Adrenal gland (tissue), 12 donors: ENCODE results near the gene MROH8. TPM values are rescaled to one million over a fixed set of nuclear protein-coding genes. Genes with fewer than 3 reads are reported as not detected.

ENCODE experiments used
- DNase-seq, 7 donors: peaks; one replicate each; pipeline ENCODE4 v3.0.0-alpha.2; 2019 to 2020
- H3K27ac ChIP-seq, 5 donors: fragments of 200-600 bp; sonication (generic) in 4 of 5; 1 replicate in 3 of 5; 2 replicates in 2 of 5; pipeline versions ENCODE4 v1.5.1 to v1.8.0; 2016 to 2020; ENCODE audit warnings: mild to moderate bottlenecking in 1 of 5
- H3K27me3 ChIP-seq: fragments of 200-600 bp; 2 replicates; pipeline ENCODE4 v1.8.0; 2021
- H3K36me3 ChIP-seq, 2 donors: fragments of 200-600 bp; replicated peaks in 1 of 2; 1 replicate in 1 of 2; 2 replicates in 1 of 2; pipeline versions ENCODE4 v1.5.1 to v1.8.0; 2018 to 2022
- H3K4me1 ChIP-seq, 2 donors: fragments of 200-600 bp; replicated peaks in 1 of 2; 1 replicate in 1 of 2; 2 replicates in 1 of 2; pipeline versions ENCODE4 v1.5.1 to v1.8.0; 2018 to 2021
- H3K4me3 ChIP-seq, 4 donors: fragments of 200-600 bp; sonication (generic) in 3 of 4; one replicate each; pipeline ENCODE4 v1.5.1; 2016 to 2018
- H3K9me3 ChIP-seq, 3 donors: fragments of 200-600 bp; sonication (generic) in 1 of 3; replicated peaks in 1 of 3; 1 replicate in 2 of 3; 2 replicates in 1 of 3; pipeline versions ENCODE4 v1.5.1 to v1.8.0; 2016 to 2021
- POLR2A ChIP-seq, 2 donors: fragments of 450-650 bp; IDR thresholded peaks; one replicate each; pipeline ENCODE4 v1.6.1; 2017; ENCODE audit warnings: antibody characterized with exemption in 2 of 2, mild to moderate bottlenecking in 2 of 2, moderate library complexity in 1 of 2
- WGBS, 4 donors: extraction: QIAGEN DNeasy Blood & Tissue Kit in 2 of 4; methylation state at CpG; one replicate each; pipeline versions ENCODE4 v1.1.5 to v1.1.7; 2013 to 2017; 5-methylcytosine and 5-hydroxymethylcytosine counted together
- intact Hi-C, 2 donors: fragments of 100-400 bp; cut with DNase I; formaldehyde crosslinking; loops; one replicate each; pipeline versions ENCODE4 v1.14.1 to v1.15.0; 2022 to 2023
- polyA plus RNA-seq, 3 donors: library from polyadenylated mRNA; stranded (reverse); fragments of 200-250 nt in 2 of 3; fragments of 350-450 nt in 1 of 3; fragmentation: Illumina TruSeq in 1 of 3; extraction: RNeasy Lipid Tissue Mini Kit (QIAGEN cat#74804) in 1 of 3; gene quantifications; one replicate each; pipeline ENCODE4 v1.2.3, GENCODE V29; 2013 to 2014
- total RNA-seq, 9 donors: library from RNA; depleted of rRNA in 4 of 9; stranded (reverse); fragments of >200 nt in 4 of 9; fragments of 120-200 nt in 1 of 9; fragmentation: NEBNext Ultra II Directional in 1 of 9; extraction: Animal tissue kit (Norgen Biotek cat#: 25700) in 1 of 9; gene quantifications; one replicate each; pipeline versions ENCODE4 v1.1.0 to v1.2.4, GENCODE V29; 2013 to 2023
- TF ChIP-seq, protein P1 (sequence below), 6 experiments: fragments of 450-650 bp in 4 of 6; fragments of 200-600 bp in 2 of 6; sonication (generic) in 1 of 6; IDR thresholded peaks; 1 replicate in 5 of 6; 2 replicates in 1 of 6; pipeline versions ENCODE4 v1.5.1 to v1.8.0; 2016 to 2021; ENCODE audit warnings: antibody characterized with exemption in 6 of 6, mild to moderate bottlenecking in 2 of 6, moderate library complexity in 1 of 6
- donor health status: healthy with polysubstance abuse.
- donor health status: Bipolar disorder and iron deficiency.
- donor health status: DM: yes; HTN: yes; CAD: no.
- donor health status: DM: no; HTN: no; CAD: no.
- donor health status: DM: no; HTN: no; CAD: no.
- donor health status: DM: yes; HTN: yes; CAD: no.

The MROH8 gene
- total and polyA plus RNA-seq, 12 donors, result 1.3 to 13.8 (median 3.8) TPM

DNA sequence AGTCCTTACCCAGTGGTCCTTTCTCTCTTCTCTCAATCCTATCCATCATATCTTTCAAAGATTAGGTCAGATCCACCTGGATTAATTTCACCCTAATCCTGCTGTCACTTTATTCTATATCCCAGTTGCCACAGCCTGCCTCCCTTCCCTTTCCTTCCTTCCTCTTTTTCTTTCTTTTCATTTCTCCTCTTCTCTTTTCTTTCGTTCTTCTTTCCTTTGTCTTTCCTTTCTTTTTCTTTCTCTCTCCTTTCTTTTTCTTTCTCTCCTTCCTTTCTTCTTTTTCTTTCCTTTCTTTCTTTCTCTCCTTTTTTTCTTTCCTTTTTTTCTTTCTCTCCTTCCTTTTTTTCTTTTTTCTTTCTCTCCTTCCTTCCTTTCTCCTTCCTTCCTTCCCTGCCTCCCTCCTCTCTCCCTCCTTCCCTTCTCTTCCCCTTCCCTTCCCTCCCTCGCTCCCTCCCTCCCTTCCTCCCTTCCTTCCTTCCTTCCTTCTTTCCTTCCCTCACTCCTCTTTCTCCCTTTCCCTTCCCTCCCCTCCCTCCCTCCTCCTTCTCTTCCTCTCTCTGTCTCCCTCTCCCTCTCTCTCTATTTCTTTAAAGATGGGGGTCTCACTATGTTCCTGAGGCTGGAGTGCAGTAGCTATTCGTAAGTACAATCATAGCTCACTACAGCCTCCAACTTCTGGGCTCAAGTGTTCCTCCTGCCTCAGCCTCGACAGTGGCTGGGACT lies 15.4 kb downstream of the MROH8 start:
- Histone ChIP-seq H3K9me3 (no peaks in the 10 kb centered on the region), H3K27me3 (no peaks in the 10 kb centered on the region), H3K4me3 (no peak overlapping the region), H3K4me1 (no peaks in the 10 kb centered on the region), H3K27ac (no peak overlapping the region), H3K36me3 (no peaks in the 10 kb centered on the region)
- no peak for DNase-seq
- no peak for TF ChIP-seq POLR2A (IDR thresholded peaks at IDR 0.05)
- TF ChIP-seq, protein P1, sequence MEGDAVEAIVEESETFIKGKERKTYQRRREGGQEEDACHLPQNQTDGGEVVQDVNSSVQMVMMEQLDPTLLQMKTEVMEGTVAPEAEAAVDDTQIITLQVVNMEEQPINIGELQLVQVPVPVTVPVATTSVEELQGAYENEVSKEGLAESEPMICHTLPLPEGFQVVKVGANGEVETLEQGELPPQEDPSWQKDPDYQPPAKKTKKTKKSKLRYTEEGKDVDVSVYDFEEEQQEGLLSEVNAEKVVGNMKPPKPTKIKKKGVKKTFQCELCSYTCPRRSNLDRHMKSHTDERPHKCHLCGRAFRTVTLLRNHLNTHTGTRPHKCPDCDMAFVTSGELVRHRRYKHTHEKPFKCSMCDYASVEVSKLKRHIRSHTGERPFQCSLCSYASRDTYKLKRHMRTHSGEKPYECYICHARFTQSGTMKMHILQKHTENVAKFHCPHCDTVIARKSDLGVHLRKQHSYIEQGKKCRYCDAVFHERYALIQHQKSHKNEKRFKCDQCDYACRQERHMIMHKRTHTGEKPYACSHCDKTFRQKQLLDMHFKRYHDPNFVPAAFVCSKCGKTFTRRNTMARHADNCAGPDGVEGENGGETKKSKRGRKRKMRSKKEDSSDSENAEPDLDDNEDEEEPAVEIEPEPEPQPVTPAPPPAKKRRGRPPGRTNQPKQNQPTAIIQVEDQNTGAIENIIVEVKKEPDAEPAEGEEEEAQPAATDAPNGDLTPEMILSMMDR (IDR thresholded peaks at IDR 0.05), result no peak
- intact Hi-C loops, result no loop called here
- WGBS, 4 donors, result 87 to 95% (median 90%) methylated on average over 4 of the region's 4 CpGs

DNA sequence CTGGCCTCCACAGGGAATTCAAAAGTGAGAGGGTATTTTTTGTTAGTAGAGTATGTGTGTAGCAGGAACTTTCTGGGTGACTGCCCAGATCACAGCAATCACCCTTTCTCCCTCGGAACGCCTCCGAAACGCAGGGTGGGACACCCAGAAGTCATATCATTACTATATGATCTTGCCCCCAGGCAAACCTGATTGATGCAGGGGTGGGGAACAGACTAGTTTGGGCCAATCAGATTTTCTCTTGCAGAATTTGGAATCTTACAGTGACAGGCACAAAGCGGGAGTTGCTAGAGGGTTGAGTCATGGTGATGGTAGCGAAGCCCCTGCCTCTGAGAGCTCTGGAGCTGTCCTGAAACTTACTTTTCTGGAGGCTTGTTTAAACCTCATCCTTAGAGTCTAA lies 16.7 kb downstream of the MROH8 start:
- intact Hi-C loops, result no loop called here
- Histone ChIP-seq H3K27ac (no peak overlapping the region), H3K9me3 (no peaks in the 10 kb centered on the region), H3K27me3 (no peaks in the 10 kb centered on the region), H3K36me3 (no peaks in the 10 kb centered on the region), H3K4me3 (no peak overlapping the region), H3K4me1 (no peaks in the 10 kb centered on the region)
- 82 to 95% (median 88%) methylated on average over 6 of the region's 6 CpGs for WGBS, 4 donors
- TF ChIP-seq POLR2A (IDR thresholded peaks at IDR 0.05), result no peak
- TF ChIP-seq, protein P1 (IDR thresholded peaks at IDR 0.05), result no peak
- no peak for DNase-seq

DNA sequence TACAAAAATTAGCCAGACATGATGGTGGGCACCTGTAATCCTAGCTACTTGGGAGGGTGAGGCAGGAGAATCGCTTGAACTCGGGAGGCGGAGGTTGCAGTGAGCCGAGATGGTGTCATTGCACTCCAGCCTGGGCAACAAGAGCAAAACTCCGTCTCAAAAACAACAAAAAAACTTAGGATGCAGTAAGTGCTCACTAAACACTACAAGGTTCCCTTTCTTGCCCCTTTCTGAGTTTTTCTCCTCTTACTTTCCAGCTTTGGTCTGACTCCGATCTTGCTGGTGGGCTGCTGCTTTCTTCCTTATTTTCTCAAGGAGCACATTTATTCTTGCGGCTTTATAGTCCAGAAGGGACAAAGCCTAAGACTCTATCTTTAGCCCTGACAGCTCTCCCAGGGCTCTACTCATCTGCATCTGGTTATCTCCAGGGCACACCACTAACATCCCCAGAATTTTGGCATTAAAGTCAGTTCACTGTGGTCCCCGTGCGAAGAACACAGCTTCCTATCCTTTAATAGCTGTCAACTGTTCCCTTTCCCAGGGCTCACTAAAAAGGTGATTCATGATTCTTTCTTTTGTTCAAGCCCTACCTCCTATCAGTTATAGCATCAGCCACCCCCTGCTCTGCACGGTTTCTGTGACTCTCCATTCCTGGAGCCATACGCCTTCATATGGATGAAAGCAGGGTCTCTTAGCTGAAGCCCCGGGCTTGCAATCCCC lies 17.4 kb downstream of the MROH8 start:
- WGBS, 4 donors, result 78 to 83% (median 81%) methylated on average over 12 of the region's 12 CpGs
- Histone ChIP-seq H3K4me1 (no peaks in the 10 kb centered on the region), H3K9me3 (no peaks in the 10 kb centered on the region), H3K27me3 (no peaks in the 10 kb centered on the region), H3K27ac (no peak overlapping the region), H3K36me3 (no peaks in the 10 kb centered on the region), H3K4me3 (no peak overlapping the region)
- TF ChIP-seq, protein P1 (IDR thresholded peaks at IDR 0.05), result no peak
- TF ChIP-seq POLR2A (IDR thresholded peaks at IDR 0.05), result no peak
- intact Hi-C loops, result no loop called here
- no peak for DNase-seq

DNA sequence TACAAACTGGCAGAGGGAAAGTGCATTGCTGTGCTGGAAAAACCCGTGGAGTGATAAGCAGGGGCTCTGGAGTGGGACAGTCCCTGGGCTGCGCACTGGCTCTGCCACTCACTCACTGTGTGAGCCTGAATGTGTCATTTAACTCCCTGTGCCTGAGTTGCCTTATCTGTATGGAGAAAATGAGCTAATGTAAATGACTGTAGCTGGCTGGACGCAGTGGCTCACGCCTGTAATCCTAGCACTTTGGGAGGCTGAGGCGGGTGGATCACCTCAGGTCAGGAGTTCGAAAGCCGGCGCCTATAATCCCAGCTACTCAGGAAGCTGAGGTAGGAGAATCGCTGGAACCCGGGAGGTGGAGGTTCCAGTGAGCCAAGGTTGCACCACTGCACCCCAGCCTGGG lies 18.7 kb downstream of the MROH8 start:
- no peak overlapping the region for H3K4me3 ChIP-seq
- no peaks in the 10 kb centered on the region for H3K9me3 ChIP-seq
- no peaks in the 10 kb centered on the region for H3K27me3 ChIP-seq
- H3K36me3 ChIP-seq, result no peaks in the 10 kb centered on the region
- 84 to 92% (median 91%) methylated on average over 4 to 10 of the region's 10 CpGs for WGBS, 4 donors
- H3K4me1 ChIP-seq, result no peaks in the 10 kb centered on the region
- intact Hi-C loops, result no loop called here
- no peak overlapping the region for H3K27ac ChIP-seq
- no peak for DNase-seq
- TF ChIP-seq, protein P1 (IDR thresholded peaks at IDR 0.05), result no peak
- no peak for TF ChIP-seq POLR2A (IDR thresholded peaks at IDR 0.05)
